Activated T-cell treated with anti-CD3 and anti-CD28 coated beads for 24 hours (primary cell): ENCODE data around the gene CLPX.
"Not testable (repeated sequence)": the region's sequence is repeated elsewhere in the genome, so short reads cannot be mapped to it uniquely, and the experiment has no call there.

Experiments used
- DNase-seq: peaks from one replicate; pipeline ENCODE4 v3.0.0-alpha.2; 2020; ENCODE audit warnings: low read depth

Gene CLPX

GRCh38 chr15:65172531-65172930 lies 12.6 kb downstream of the CLPX start:
- DNase-seq = no peak

GRCh38 chr15:65171428-65171827 lies 13.7 kb downstream of the CLPX start:
- DNase-seq = no peak

- no peak for DNase-seq
These were observed 19.3 kb downstream of the CLPX start for GRCh38 chr15:65165875-65166274.

GRCh38 chr15:65164139-65164538 lies 21.0 kb downstream of the CLPX start:
- DNase-seq = no peak

- no peak for DNase-seq
These were observed 22.1 kb downstream of the CLPX start for GRCh38 chr15:65163041-65163440.

GRCh38 chr15:65156692-65157091 lies 28.4 kb downstream of the CLPX start:
- DNase-seq = no peak

GRCh38 chr15:65154720-65155119 lies 30.4 kb downstream of the CLPX start:
- DNase-seq = no peak

- no peak for DNase-seq
These were observed 37.2 kb downstream of the CLPX start for GRCh38 chr15:65147902-65148301.

- DNase-seq = no peak
These were observed 38.7 kb downstream of the CLPX start for GRCh38 chr15:65146438-65146837.

GRCh38 chr15:65138631-65139030 lies 46.5 kb downstream of the CLPX start:
- not testable (repeated sequence) for DNase-seq

GRCh38 chr15:65137893-65138292 lies 47.2 kb downstream of the CLPX start:
- not testable (repeated sequence) for DNase-seq

- DNase-seq = not testable (repeated sequence)
These were observed 48.1 kb downstream of the CLPX start for GRCh38 chr15:65137089-65137488.

GRCh38 chr15:65134538-65134937 lies 50.6 kb downstream of the CLPX start:
- DNase-seq = no peak

GRCh38 chr15:65133548-65134200 lies 51.5 kb downstream of the CLPX start, which contains the start of gene PDCD7:
Gene PDCD7, minus strand, starts transcription at chr15:65133808. Its CDS starts 27 bp downstream, at chr15:65133781.
- peak; percentile 77 for DNase-seq

GRCh38 chr15:65132878-65133547 lies 52.1 kb downstream of the CLPX start:
- peak; percentile 4 for DNase-seq

- no peak for DNase-seq
These were observed 54.2 kb downstream of the CLPX start for GRCh38 chr15:65130941-65131340.

- no peak for DNase-seq
These were observed 69.6 kb downstream of the CLPX start for GRCh38 chr15:65115542-65115941.

GRCh38 chr15:65115086-65115485 lies 70.1 kb downstream of the CLPX start, which contains the start of gene UBAP1L:
Gene UBAP1L, minus strand, starts transcription at chr15:65115200. Its CDS starts 8,985 bp downstream, at chr15:65106215.
- no peak for DNase-seq

GRCh38 chr15:65110676-65111292 lies 74.4 kb downstream of the CLPX start:
- no peak for DNase-seq

- DNase-seq = no peak
These were observed 79.0 kb downstream of the CLPX start for GRCh38 chr15:65106011-65106590.

GRCh38 chr15:65105038-65105437 lies 80.1 kb downstream of the CLPX start:
- no peak for DNase-seq

GRCh38 chr15:65102912-65103311 lies 82.2 kb downstream of the CLPX start:
- DNase-seq = no peak
